T-helper 9 cell (primary cell): Measurements from ENCODE around the gene KMT2E.
"Not testable (repeated sequence)": the region's sequence is repeated elsewhere in the genome, so short reads cannot be mapped to it uniquely, and the experiment has no call there.

ENCODE experiments used
- DNase-seq: peaks from one replicate; pipeline ENCODE4 v3.0.0-alpha.2; 2020

The KMT2E gene

DNA sequence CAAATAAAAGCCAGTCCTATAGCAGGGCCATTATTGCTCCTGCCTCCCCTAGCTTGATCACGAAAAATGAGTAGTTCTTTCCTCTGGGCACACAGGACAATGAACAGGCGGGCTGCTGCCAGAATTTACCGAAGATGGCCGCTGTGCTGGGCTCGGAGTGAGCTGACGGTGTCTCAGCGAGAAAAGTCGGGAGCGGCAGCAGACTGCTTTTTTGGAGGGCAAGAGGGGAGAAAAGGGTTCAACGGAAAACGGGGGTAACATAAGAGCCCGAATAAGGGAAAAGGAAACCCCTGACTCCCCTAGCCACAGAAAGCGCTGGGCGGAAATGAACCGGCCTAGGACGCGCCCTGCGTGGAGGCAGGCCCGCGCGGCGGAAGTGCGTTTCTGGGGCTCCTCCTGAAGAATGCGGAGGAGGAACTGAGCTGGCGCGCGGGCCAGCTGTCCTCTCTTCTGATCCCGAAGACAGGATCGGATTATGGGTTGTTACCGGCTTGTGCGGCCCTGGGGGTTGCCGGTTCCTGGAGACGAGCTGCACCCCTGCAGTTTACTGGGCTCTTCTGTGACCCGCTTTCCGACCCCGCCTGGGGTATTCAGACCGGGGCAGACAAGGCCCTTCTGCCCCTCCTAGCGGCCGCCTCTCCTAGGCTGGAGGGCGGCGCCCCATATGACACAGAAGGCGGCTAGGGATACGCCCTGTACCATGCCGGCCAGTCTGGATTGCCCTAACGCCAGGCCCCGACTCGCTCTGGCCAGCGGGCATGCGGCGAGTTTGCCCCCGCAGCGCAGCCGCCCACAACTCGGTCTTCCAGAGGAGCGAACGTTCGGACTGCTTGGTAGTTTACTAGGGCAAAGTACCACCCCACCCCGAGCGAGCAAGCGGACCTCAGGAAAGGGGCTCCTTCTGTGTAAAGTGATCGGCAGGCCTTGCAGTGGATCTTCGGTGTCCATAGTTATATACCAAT, 30.1 kb upstream of the KMT2E start:
- peak; percentile 75 for DNase-seq

DNA sequence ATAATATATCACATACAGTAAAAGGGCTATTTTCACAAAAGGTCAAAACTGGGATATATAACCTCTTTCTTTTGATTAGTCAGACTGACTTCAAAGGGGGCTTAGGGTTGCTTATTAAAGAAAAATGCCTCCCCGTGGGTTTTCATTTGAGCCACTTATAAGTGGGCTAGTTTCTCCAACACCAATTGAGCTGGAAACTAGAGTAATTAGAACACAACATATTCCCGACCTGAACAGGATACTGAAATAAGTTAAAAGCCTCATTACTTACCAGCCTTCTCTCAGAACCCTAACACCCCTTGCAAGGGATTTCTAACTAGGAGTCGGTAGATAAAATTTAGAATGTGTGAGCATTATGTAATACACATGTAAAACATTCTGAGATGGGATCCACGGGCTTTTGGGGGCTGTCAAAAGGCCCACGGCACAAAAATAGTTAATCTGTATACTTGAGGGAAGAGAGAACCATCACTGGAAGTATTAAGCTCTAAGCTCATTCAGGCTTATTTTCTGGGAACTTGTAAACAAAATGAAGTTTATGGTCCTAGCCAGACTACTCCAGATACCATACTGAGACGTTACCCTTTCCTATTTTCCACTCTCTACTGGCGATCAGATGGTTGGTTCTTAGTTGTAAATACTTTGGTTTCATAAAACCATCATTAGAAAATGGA, 29.3 kb upstream of the KMT2E start:
- no peak for DNase-seq

DNA sequence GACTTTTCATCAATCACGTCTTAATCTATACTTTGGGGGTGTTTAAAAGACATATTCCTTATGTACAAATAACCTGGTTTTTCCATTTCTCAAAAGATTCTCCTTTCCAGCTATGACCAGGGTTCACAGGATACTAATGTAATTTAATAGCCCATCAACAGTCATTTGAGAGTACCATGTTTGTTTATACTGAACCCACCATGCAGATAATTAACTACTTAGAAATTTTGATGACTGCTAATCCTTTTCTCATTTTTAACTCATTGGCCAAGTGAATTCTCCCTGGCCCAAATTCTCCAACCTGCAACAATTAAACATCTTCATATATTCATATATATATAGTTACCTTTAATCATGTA, 28.8 kb upstream of the KMT2E start:
- no peak for DNase-seq

DNA sequence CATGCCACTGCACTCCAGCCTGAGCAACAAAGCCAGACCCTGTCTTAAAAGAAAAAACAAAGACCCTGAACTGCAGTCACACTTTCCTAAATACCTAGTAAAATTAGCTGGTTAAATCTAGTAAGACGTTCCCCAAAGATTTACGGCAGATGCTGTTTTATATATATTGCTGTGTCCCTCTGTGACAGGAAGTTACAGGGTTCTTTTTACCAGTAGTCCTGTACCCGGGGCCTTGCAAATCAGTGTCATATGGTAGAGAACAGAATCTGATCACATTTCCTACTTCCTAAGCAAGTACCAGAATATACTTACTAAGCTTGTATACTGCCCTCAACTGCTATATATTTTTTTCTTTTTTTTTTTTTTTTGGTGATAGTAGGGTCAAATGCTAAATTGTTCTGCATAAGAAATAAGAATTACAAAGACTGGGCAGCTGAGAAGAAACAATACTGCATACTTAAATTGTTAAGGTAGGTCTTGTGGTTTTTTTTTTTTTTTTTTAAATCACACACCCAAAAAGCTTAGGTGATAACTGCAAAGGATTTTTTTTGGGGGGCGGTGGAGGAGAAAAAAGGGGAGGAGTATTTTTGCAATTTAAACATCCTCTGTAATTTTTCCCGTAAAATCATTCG, 27.3 kb upstream of the KMT2E start:
- no peak for DNase-seq

DNA sequence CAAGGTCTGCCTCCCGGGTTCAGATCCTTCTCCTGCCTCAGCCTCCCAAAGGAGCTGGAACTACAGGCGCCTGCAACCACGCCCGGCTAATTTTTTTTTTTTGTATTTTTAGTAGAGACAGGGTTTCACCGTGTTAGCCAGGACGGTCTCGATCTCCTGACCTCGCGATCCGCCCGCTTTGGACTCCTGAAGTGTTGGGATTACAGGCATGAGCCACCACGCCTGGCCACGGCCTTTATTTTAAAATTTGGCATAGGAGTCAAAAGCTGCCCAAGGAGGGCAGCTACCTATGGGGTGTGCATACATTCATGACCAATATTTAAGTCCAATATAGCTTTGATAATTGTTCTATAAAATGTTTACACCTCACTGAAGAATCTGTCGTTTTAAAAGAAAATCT, 26.6 kb upstream of the KMT2E start:
- not testable (repeated sequence) for DNase-seq

DNA sequence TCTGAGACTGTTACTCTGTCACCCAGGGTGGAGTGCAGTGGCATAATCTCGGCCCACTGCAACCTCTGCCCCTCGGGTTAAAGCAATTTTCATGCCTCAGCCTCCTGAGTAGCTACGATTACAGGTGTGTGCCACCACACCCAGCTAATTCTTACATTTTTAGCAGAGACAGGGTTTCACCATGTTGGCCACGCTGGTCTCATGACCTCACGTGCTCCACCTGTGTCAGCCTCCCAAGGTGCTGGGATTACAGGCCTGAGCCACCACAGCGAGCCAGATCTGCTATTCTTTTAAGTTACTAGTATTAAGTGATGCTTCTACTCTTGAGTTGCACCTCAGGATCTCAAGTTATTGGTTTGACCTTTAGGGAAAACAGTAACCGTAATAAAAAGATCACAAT, 23.0 kb upstream of the KMT2E start:
- DNase-seq = no peak

DNA sequence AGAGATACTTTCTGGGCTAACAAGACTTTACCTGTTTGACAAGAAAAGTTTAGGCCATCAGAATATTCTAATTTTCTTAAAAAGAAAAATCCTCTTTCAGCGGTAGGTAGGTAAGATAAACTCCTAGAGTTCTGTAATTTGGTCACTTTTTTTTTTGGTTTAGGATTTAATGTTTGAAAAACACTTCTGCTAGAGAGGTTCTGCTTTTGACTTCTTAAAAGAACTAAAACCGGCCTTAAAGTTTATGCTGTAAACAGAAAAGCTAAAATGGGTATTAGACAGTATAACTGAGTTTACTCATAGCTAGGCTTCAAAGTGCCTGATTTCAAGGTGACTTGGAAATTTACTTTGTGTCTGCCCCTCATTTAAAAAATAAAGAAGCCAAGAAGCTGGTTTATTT, 21.7 kb upstream of the KMT2E start:
- no peak for DNase-seq

DNA sequence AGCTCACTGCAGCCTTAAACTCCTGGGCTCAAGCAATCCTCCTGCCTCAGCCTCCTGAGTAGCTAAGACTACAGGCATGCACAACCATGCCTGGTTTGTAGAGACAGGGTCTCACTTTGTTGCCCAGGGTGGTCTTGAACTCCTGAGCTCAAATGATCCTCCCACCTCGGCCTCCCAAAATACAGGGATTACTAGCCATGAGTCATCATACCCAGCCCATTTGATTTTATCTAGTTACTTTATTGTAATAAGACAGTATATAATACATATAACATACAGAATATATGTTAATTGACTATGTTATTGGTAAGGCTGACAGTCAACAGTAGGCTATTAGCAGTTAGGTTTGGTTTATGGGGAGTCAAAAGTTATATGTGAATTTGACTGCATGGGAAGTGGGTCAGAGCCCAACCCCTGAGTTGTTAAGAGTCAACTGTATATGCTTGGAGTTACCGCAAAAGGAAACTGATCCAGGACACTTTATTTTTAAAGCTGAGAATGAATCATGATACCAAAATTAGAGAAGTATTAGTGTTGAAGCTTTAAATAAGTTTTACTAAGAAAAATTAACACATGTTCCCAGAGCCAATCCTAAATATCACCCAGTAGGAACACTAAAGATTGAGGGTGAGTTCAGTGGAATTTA, 20.7 kb upstream of the KMT2E start:
- DNase-seq = no peak

DNA sequence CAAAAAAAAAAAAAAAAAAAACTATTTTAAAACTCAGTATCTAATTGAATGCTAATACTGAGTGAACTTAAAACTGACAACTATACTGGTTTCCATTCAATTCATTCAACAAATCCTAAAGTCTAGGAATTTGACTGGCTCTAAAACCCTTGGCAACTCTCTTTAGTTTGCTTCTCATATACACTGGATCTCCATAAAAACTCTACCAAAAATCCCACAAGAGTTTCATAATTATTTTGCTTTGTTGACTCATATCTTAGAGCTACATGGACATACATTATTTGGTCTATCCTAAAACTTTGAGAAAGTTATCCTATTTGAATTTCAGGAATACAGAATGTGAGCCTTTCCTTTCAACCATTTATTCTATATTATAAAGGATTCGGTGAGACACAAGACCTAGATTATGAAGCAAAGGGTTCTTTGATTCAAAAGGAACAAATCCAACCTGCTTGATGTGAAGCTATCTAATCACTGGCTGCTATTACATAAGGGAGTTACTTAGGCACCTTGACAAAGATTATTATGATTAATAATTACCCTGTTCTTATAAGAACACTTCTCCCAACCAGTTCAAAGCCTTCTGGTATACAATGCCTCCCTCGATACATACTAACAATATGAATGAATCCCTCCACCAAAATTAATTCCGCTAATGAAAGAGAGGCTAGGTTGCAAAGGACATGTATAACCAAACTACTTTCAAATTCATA, 15.8 kb upstream of the KMT2E start:
- DNase-seq = no peak

DNA sequence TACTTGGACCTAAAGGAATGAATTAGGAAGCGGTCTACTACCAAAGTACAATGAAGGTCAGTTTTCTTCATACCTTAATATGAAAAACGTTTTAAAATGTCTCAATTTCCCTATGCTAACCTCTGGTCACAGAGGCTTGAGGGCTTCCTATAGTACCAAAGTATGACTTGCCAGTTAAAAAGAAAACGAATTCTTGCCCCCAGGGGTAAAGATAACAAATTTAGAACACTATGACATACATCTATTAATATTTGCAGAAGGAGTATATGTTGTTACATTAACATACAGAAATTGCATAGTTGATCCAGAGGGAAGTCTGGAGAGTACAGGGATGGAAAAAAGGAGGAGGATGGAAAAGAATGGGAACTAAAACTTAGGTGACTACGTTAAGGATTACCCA, 13.8 kb upstream of the KMT2E start:
- DNase-seq = no peak

DNA sequence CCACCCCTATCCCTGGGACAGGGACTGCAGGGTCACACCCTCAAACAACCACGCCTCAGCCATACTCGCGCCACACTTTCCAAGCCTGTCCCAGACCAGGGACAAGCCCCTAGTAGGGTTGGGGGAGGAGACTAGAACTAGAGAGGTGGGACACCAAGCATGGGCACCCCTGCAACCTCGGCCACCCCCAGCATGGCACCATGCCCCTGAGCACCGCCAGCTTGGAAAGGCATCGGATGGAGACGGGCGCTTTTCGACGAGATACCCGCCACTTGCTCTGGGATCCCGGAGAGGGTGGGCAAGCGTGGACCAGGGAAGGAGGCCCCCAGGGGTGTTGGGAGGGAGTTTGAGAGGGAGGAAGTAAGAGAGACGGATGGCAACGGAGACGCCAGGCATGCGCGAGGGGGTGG, 13.1 kb upstream of the KMT2E start:
- DNase-seq = no peak

DNA sequence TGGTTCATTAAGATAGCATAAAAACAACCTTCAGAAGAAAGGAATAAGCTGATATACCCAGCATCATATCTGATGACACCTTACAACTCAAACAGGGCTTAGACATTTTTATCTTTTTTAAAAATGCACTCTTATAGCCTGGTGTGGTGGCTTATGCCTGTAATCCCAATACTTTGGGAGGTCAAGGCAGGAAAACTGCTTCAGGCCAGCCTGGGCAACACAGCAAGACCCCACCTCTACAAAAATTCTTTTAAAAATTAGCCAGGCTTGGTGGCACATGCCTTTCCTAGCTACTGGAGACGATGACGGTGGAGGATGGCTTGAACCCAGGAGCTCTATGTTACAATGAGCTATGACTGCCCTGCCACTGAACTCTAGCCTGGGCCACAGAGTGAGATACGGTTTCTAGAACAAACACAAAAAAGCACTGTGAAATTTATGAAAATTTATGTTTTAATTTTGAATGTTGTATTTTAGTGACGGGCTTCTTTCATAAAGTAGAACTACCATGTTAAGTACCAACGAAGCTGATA, 12.3 kb upstream of the KMT2E start:
- no peak for DNase-seq

DNA sequence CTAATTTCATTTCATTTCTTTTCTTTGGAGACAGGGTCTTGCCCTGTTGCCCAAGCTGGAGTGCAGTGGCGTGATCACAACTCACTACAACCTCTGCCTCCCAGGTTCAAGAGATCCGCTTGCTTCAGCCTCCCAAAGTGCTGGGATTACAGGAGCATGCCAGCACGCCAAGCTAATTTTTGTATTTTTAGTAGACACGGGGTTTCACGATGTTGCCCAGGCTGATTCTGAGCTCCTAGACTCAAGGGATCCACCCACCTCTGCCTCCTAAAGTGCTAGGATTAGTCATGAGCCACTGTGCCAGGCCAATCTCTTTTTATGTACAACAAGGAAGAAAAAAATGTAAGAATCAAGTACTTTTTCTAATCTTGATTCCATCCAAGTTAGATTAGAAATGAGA, 10.7 kb upstream of the KMT2E start:
- DNase-seq = no peak

DNA sequence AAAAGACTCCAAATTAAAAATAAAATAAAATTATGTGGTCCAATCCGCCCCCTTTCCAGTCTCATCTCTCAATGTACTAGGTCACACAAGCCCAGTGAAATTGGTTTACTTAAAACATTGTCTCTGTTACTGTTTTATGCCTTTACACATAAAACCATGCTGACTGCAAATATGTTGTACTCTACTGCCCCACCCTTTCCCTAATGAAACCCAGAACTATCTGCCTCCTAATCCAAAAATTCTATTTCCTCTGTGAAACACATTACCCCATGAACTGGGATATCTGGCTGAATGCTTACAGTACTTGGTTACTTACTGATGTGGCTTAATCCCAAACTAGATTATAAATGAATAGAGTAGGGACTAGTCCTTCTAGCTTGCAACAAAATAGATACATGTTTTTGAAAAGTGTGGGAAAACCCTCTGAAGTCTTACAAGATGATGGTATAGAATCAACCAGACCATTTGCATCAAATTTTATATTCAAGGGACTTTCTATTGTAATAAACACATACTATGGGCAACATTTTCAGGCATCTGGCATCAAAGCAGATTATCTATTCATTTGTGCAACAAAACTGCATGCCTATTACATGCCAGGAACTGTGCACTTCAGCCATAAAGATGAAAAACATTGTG, 10.0 kb upstream of the KMT2E start:
- no peak for DNase-seq

DNA sequence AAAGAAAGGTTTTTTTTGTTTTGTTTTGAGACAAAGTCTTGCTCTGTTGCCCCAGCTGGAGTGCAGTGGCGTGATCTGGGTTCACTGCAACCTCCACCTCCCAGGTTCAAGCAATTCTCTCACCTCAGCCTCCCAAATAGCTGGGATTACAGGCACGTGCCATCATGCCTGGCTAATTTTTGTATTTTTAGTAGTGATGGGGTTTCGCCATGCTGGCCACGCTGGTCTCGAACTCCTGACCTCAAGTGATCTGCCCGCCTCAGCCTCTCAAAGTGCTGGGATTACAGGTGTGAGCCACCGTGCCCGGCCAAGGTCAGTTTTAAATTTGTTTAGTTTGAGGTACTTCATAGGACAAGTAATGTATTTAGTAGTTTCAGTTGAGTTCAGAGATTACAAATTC, 9.0 kb upstream of the KMT2E start:
- not testable (repeated sequence) for DNase-seq

DNA sequence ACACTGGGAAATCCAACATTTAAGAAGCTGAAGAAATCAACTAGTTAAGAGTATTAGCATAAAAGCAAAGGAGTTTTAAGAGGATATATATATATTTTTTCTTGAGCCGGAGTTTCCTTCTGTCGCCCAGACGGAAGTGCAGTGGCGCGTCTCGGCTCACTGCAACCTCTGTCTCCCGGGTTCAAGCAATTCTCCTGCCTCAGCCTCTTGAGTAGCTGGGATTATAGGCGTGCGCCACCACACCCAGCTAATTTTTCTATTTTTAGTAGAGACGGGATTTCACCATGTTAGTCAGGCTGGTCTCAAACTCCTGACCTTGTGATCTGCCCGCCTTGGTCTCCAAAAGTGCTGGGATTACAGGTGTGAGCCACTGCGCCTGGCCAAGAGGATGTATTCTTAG, 8.5 kb upstream of the KMT2E start:
- not testable (repeated sequence) for DNase-seq

DNA sequence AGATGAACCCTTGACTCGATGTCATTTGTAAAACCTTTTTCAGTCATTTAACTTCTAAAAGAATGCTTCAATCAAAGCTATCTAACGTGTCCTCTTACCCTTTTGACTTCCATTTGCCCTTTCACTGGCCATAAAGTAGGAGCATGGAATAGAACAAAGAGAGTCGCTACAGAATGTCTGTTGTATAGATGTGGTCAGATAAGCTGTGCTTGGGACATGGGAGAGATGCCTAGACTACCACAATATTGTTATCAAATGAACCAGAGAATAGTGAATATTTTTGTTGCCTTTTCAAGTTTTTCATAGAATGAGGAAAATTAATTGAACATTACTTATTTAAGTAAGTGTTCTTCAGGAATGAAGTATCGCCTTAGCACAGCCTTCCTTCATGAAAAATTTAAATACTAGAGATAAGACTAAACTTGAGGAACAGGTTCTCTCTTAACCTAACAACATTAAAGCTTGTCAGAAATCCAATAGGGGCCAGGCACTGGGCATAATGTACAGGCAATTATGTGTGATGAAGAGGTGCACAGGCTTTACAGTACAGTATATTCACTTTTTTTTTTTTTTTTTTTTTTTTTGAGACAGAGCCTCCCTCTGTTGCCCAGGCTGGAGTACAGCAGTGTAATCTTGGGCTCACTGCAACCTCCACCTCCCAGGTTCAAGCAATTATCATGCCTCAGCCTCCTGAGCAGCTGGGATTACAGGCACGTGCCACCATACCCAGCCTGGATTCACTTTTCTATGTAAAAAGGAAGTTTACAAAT, 7.5 kb upstream of the KMT2E start:
- no peak for DNase-seq

DNA sequence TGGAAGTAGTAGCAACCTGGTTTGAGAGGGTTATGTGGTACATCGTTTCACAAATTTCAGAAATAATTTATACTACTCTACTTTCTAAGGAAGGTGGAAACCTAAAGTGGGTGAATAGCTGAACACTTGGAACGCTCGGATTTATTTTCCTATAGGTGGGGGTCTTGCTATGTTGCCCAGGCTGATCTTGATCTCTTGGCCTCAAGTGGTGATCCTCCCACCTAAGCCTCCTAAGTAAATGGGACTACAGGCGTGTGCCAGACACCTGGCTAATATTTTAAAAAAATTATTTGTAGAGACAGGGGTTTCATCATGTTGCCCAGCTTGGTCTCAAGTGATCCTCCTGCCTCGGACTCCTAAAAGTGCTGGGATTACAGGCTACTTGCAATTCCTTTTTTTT, 6.7 kb upstream of the KMT2E start:
- no peak for DNase-seq

DNA sequence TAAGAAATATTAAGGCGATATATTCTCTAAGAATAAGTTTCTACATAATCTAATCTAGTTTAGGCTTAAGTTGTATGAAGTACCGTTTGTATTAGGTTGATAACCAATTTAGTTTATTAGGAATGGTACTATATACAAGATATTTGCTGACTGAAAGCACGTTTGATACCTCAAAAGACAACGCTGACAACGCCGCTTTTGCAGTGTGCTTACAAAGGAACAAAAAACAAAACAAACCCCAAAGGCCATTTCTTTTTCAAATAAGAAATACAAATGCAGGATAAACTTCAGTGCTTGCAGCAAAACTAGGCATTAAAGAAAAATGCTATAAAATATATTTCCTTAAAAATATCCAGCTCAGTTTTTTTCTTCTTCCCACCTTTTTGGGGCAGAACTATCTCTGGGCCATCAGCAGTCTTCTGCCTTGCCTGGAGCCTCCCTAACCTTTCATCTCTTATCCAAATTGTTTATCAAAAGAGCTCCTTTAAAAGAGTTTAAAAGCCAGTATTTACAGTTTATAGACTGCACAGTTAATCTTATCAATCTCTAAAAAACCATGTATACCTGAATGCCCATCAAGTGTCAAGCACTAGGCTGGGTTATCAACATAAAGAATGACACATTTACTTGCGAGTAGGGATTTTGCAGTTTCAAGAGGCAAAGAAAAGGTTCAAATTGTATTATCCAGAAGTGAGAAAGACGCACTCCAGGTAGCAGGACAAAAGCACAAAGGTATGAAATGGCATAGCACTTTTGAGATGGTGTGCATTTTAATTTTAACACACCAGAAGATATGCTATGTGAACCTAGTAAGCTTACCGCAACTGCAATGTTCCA, 4.1 kb upstream of the KMT2E start:
- DNase-seq = no peak

DNA sequence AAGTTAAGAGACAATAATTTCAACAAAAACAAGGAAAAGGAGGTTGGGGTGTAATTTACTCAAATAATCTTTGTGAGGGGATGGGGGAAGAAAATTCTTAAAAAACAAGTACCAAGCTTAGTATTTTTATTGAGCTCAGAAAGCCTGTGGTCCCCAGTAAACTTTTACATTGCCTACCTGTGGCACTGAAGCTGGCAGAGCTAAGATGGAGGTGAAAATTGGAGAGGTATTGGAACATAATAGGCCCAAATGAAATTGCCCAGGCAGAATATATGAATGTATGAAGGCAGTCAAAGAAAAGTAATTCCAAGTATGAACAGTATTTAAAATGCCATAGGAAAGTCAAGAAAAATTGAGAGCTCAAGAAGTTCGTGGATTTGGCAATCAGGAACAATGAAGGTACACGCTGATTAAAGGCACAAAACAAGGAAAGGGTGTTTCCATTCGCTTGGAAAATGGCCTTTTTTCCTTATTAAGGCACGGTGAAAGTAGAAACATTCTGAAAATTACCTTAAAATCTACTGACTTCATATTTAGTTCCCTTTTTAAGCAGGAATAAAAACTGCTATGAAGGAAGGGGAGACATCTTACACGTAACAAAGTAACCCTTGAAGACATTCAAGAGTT, 3.4 kb upstream of the KMT2E start:
- no peak for DNase-seq
